Esophagus mucosa (tissue), 1 donor: ENCODE data around the gene ZNF609. TPM values are rescaled to one million over a fixed set of nuclear protein-coding genes. Genes with fewer than 3 reads are reported as not detected.

Source experiments
- total RNA-seq: library from RNA; stranded (reverse); gene quantifications from one replicate; pipeline ENCODE4 v1.2.4, GENCODE V29; 2023
- donor health status: DM: yes; HTN: yes; CAD: no.

The ZNF609 gene
- total RNA-seq, 1 donor from 2014 or later, result 17.9 TPM

Other genes with a start within 250 kb of the ZNF609 start
- gene CSNK1G1, start 104.4 kb upstream of the ZNF609 start, total RNA-seq, result 17.3 TPM
- gene PCLAF, start 79.1 kb upstream of the ZNF609 start, total RNA-seq, result 18.3 TPM
- 22.1 TPM for gene TRIP4, start 72.7 kb upstream of the ZNF609 start, total RNA-seq